ENCODE data around the gene ARCN1. TPM values are rescaled to one million over a fixed set of nuclear protein-coding genes. Genes with fewer than 3 reads are reported as not detected.

ARCN1 gene
- 274 TPM for polyA plus RNA-seq (2013, experiment 1 of 2; ENCODE audit: insufficient read length)
- 289 TPM for polyA plus RNA-seq (2013, experiment 2 of 2; ENCODE audit: insufficient read length)

GRCh38 chr11:118572061-118572980 is at the start of gene ARCN1:
Gene ARCN1 (plus strand): TSS chr11:118572409. CDS start chr11:118572548, 139 bp downstream.
- DNase-seq: peak; percentile 85

- DNase-seq: peak; percentile 25
Measured at GRCh38 chr11:118522571-118523072, 49.6 kb upstream of the ARCN1 start.

- DNase-seq: no peak
Measured at GRCh38 chr11:118524356-118524755, 47.9 kb upstream of the ARCN1 start.

GRCh38 chr11:118524757-118525470 is 47.3 kb upstream of the ARCN1 start:
- no peak for DNase-seq

- DNase-seq: no peak
Measured at GRCh38 chr11:118526688-118527087, 45.5 kb upstream of the ARCN1 start.

- no peak for DNase-seq
Measured at GRCh38 chr11:118527109-118527508, 45.1 kb upstream of the ARCN1 start, which contains the start of gene TTC36. Gene TTC36 (plus strand): TSS chr11:118527474. CDS start chr11:118527495, 21 bp downstream.

GRCh38 chr11:118528511-118528910 is 43.7 kb upstream of the ARCN1 start:
- no peak for DNase-seq

- no peak for DNase-seq
Measured at GRCh38 chr11:118529584-118530175, 42.5 kb upstream of the ARCN1 start.

GRCh38 chr11:118530180-118530682 is 42.0 kb upstream of the ARCN1 start:
- DNase-seq: no peak

- peak; percentile 33 for DNase-seq
Measured at GRCh38 chr11:118530683-118531596, 41.3 kb upstream of the ARCN1 start, which contains the start of gene TMEM25. Gene TMEM25 (plus strand): TSS chr11:118531192. CDS start chr11:118531802, 610 bp downstream.

- no peak for DNase-seq
Measured at GRCh38 chr11:118531597-118532084, 40.6 kb upstream of the ARCN1 start.

- no peak for DNase-seq
Measured at GRCh38 chr11:118532091-118532490, 40.1 kb upstream of the ARCN1 start.

- no peak for DNase-seq
Measured at GRCh38 chr11:118532852-118533768, 39.1 kb upstream of the ARCN1 start.

- no peak for DNase-seq
Measured at GRCh38 chr11:118533769-118534729, 38.2 kb upstream of the ARCN1 start.

GRCh38 chr11:118535261-118535660 is 36.9 kb upstream of the ARCN1 start:
- DNase-seq: no peak

- DNase-seq: no peak
Measured at GRCh38 chr11:118536726-118537125, 35.5 kb upstream of the ARCN1 start.

GRCh38 chr11:118537409-118537980 is 34.7 kb upstream of the ARCN1 start:
- DNase-seq: no peak

GRCh38 chr11:118544010-118544646 is 28.1 kb upstream of the ARCN1 start:
- DNase-seq: no peak

All from fibroblast of skin of scalp (primary cell).